Measurements from ENCODE around the gene NDUFS8. TPM values are rescaled to one million over a fixed set of nuclear protein-coding genes. Genes with fewer than 3 reads are reported as not detected.

Gene NDUFS8
- total and polyA plus RNA-seq, 2 of the 4 experiments (the other 2 are of a cell fraction), result 85.9 to 131 TPM

- Histone ChIP-seq H4K91ac (ENCODE audit: insufficient read depth, low read depth, low read length) (no peak overlapping the region), H3K14ac (replicated peaks; ENCODE audit: low read depth, low read length) (no peak overlapping the region), H3K4me1 (ENCODE audit: control insufficient read depth, insufficient read depth, low read length) (no peaks in the 10 kb centered on the region), H4K8ac (ENCODE audit: low read depth in 2 of 2, low read length in 2 of 2) (no peak overlapping the region), H3K4ac (ENCODE audit: low read depth, low read length) (no peak overlapping the region), H2BK20ac (ENCODE audit: low read depth, low read length) (no peak overlapping the region), H3K18ac (ENCODE audit: low read depth, low read length) (no peak overlapping the region), H3K9me3 (ENCODE audit: control insufficient read depth, insufficient read depth, low read length) (no peaks in the 10 kb centered on the region), H3K27me3 (ENCODE audit: control insufficient read depth, insufficient read depth, low read length) (no peaks in the 10 kb centered on the region), H3K9ac (ENCODE audit: low read depth, low read length) (no peak overlapping the region), H2AK5ac (ENCODE audit: low read depth, low read length) (no peak overlapping the region), H2BK15ac (ENCODE audit: low read depth, low read length) (no peak overlapping the region), H3K56ac (ENCODE audit: extremely low read depth, insufficient read depth, low read length) (no peak overlapping the region), H3K4me2 (ENCODE audit: low read depth, low read length) (no peak overlapping the region), H4K20me1 (ENCODE audit: insufficient read depth, low read length) (no peaks in the 10 kb centered on the region), H2AK9ac (replicated peaks; ENCODE audit: low read depth, low read length, poor library complexity) (no peak overlapping the region), H3K27ac (ENCODE audit: insufficient read depth, low read length) (no peak overlapping the region), H3K9me1 (ENCODE audit: insufficient read depth, low read length) (peaks cover 4% of the 10 kb centered on the region; the same call in 1 of the 2 replicates), H3K36me3 (ENCODE audit: control insufficient read depth, insufficient read depth, low read length) (peaks cover 46% of the 10 kb centered on the region), H3K23ac (ENCODE audit: low read depth, low read length) (no peak overlapping the region), H2BK120ac (ENCODE audit: low read depth, low read length) (no peak overlapping the region), H3K79me1 (ENCODE audit: low read depth in 1 of 2, low read length in 2 of 2) (no peaks in the 10 kb centered on the region), H4K5ac (ENCODE audit: low read depth, low read length) (no peak overlapping the region), H2BK5ac (ENCODE audit: low read depth, low read length, poor library complexity, severe bottlenecking) (no peak overlapping the region), H3K4me3 (ENCODE audit: insufficient read depth, low read depth, low read length) (no peak overlapping the region), H2AFZ (replicated peaks; ENCODE audit: low read length, poor library complexity) (no peak overlapping the region)
- no peak for ATAC-seq (ENCODE audit: low read depth)
- no peak for TF ChIP-seq ELK1 (IDR thresholded peaks at IDR 0.05; ENCODE audit: borderline replicate concordance, low read depth, low read length)
- TF ChIP-seq MXI1 (IDR thresholded peaks at IDR 0.05; ENCODE audit: borderline replicate concordance, low read depth, low read length), result no peak
- no TSS peak for BruUV-seq (replicated peaks)
- dilution Hi-C loops (cut with HindIII; ENCODE audit: low sequenced_read_pairs, unreplicated experiment), result no loop called here
- CTCF ChIA-PET, result no interaction called here
- WGBS, 2 experiments (ENCODE audit: extremely low coverage in 2 of 2, insufficient read length in 1 of 2), result 93% methylated on average over 2 of the region's 3 CpGs; no CpG with 5 or more reads in 1 of the 2 experiments
- in situ Hi-C loops (cut with MboI; ENCODE audit: low sequenced_read_pairs), result loop anchor here (10.0 kb wide), 1 partner anchor 108 kb away; no protein-coding TSS in a partner anchor
- intact Hi-C loops (cut with micrococcal nuclease), result no loop called here
- POLR2A ChIA-PET (ENCODE audit: unreplicated experiment), result no interaction called here
- no peak for DNase-seq
These were observed 36.3 kb downstream of the NDUFS8 start for GRCh38 chr11:68066742-68067141.
